Activated CD4-positive, alpha-beta T cell treated with anti-CD3 and anti-CD28 coated beads, Interleukin-2, amount 50 U/mL, for 16 hours (primary cell): ENCODE results near the gene RBM28.

Source experiments
- DNase-seq: peaks from one replicate; pipeline ENCODE4 v3.0.0-alpha.2; 2020

RBM28 gene

DNA sequence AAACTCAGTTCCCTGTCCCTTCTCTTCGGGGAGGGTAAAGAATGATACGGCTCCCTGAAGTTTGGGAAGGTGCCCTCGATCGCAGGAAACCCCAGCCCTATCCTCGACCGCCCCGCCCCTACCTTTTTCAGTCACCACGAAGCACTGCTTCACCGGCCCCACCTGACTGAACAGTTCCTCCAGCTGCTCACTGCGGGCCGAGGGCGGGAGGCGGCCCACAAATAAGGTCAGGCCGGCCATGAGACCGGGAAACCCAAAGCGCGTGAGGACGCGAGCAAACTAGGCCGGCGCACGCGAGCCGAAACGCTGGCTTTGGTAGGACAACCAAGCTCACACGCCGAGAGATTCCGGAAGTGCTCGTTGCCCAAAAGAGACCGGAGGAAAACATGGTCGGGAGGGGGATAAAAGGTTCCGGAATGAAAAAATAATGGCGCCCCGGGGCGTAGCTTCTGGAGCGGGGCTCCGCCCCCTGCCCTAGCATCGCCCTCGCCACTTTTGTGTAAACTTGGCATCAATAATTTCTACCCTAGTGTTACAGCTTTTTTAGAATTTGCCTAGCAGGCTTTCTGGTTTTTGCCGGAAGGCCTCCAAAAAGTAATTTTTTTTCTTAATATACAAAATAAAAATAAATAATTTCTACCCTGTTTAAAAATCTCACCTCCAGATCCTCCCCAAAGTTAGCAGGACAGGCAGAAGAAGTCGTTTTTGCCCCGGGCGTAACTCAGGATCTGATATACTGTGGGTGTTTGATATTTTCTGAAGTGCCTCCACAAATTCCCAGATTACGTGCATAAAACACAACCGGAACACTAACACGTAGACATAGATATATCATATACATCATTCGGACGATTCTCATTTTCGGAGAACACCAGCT lies at the start of gene RBM28:
RBM28 (minus strand) TSS at position 355 of the 877 bp plus-strand sequence; CDS start at position 240, 115 bp downstream.
- peak; percentile 90 for DNase-seq

DNA sequence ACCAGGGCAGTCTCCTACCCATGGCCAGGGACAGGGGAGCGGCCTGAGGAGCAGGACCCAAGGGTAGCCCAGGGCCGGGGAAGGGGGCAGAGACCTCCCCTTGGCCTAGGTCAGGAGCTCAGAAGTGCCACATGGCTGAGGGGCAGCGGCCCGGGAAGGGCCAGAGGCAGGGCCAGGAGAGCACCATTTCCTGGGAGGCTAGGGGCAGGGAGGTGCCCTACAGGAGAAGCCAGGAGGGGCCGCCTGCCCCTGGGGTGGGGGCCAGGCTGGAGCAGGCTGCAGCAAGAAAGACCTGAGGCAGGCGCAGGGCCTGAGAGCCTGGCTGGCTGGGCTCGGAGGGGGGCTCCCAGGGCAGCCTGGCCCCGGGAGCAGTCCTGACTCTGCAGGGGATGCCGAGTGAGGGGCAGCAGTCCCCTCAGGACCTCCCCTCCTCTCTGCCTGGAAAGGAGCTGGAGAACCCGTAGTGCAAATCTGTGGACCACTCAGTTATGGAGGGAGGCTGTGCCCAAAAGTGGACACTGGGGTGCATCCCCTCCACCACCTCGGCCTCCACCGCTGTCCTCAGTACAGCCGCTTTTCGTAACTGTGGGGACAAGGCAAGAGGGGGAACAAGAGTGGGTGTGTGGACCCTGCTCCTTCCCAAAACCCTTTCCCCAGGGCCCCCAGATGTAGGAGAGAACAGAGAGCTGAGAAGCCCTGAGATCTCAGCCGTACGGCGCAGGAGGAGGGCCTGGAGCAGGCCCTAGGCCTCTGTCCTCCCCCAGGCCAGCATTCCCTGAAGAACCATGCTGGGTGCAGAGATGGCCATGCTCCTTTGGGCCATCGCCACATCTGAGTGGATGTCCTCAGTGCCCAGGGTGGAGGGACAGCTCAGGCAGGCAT lies 49.0 kb upstream of the RBM28 start:
- DNase-seq: no peak

DNA sequence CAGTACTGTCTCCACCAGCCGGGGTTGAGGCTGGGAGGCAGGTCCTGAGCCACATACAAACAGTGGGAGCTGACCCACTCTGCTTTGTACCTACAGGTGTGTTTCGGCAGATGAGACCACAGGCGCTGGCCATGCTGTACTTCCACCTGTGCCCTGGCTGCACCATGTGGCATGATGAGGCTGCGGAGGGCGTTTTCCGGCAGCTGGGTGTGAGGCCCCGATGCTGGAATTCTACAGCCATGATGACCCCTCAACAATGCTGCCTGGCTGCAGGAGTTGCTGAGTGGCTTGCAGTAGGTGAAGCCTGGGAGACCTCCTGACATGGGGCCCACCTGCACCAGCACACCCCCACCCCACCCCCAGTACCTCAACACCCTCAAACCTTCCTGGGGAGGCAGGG lies 48.1 kb upstream of the RBM28 start:
- DNase-seq: no peak

DNA sequence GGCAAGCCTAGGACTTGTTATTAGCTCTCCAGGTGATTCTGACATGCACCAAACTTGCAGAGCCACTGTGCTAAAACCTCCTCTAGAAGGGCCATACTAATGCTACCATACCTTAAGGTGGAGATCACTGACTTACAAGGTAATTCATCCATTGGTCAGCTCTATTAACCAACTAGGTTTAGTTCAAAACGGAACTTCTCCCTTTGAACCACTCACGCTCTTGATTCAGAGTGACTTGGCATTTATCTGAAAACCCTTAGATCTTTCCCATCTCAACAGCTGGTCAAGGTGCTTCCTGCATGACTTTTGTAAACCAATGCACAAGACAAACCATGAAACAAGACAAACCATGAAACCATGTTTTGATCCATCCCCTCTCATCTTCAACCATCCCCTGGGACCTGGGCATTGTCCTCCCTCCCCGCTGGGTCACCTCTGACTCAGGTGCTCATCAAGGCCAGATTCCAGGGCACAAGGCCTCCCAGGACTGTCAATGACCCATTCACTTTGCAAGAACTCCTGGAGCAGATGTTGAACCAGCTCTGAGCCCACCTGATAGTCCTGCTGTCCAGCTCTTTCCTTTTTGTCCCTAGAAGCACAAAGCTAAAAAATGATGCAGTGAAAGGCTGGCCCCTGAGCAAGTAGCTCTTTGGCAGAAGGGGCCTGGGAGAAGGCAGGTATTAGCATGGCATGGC lies 47.3 kb upstream of the RBM28 start:
- no peak for DNase-seq

DNA sequence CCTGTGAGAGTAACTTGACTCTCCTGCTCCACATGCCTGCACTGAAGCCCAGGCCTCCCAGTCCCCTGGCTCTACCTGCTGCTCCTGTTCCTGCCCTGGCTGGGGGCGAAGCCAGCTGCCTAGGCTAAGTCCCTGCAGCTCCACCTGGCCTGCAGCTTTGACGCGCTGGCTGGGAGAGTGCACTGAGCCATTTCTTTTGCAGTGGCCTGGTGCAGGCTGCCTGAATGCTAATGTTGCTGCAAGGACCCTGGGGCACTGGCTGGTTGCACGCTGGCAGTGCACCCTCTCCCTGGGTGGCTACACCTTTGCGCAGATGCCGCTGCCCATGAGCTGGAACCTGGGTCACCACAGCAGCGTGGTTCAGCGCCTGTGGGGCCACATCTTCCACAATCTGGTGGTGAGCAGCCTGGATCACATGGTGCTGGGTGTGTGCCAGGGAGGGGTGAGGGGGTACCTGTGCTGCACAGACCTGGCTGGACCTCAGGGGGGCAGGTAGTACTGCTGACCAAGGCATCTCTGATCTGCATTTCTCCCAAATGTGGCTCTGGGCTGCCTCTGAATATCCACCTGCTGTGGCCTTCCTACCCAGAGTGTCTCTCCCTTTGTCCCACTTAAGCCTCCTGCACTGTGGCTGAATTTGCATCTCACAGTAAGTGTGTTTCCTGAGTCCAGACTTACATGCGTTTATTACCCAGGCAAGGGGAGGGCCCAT lies 46.1 kb upstream of the RBM28 start:
- DNase-seq: no peak

DNA sequence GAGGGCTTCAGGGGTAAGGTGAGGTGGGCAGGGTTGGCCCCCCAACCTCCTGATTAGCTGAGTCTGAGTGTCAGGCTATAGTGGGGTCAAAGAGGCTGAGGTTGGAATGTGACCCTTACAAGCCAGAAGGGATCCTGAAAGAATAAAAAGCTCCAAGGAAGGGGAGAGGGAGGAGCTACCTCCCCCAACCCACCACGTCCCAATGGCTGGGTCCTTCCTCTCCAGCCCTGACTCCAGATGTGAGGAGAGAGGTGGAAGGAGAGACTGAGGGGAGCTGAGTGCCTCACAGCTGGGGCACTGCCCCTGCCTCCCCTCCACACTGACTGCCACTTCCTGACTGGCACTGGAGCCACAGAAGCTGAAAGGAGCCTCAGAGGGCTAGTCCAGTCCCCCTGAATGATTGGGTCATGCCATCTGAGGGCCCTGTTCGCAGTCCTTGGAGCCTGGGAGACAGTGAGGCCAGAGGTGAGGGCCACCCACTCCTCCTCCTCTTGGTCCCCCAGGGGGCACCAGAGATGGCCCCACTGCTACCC lies 45.4 kb upstream of the RBM28 start:
- DNase-seq: no peak

GRCh38 chr7:128388145-128388485 lies 44.4 kb upstream of the RBM28 start:
- DNase-seq: no peak

GRCh38 chr7:128387216-128388144 lies 43.8 kb upstream of the RBM28 start:
- DNase-seq: peak; percentile 70

DNA sequence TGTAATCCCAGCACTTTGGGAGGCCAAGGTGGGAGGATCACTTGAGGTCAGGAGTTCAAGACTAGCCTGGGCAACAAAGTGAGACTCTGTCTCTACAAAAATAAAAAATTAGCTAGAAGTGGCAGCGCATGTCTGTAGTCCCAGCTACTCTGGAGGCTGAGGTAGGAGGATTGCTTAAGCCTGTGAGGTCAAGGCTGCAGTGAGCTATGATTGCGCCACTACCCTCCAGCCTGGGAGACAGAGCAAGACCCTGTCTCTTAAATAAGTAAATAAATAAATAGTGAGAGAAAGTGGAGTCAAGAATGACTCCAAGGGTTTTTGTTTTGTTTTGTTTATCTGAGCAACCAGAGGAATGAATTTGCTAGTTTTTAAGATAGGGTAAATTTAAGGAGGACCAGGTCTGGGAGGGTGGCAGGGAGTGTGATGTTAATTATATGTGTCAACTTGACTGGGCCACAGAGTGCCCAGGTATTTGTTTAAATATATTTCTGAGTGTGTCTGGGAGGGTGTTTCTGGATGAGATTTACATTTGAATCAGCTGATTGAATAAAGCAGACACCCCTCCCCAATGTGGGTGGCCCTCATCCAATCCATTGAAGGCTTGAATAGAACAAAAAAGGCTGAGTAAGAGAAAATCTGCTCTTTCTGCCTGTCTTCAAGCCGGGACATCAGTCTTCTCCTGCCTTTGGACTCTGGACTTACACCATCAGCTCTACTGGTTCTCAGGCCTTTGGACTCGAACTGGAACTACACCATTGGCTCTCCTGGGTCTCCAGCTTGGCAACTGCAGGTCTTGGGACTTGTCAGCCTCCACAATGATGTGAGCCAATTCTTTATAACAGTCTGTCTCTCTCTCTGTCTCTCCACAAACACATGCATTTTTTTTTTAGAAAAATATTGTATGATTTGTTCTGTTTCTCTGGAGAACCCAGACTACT lies 42.5 kb upstream of the RBM28 start:
- DNase-seq: no peak

DNA sequence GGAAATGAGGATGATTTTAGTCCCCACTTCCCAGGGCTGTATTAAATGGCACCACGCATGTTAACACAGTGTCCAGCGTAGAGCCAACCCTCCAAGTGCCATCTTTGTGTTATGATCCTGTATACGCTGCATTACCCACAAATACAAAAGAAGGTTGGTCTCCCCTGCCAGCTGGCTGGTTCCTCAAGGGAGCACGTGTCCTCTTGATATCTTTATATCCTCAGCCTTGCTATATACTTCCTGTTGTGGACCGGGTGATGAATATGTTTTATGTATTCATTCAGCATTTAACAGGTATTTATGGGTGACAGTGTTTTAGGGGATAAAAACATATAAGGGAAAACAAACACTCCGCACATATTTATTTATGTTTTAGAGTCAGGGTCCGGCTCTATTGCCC lies 41.0 kb upstream of the RBM28 start:
- no peak for DNase-seq

- no peak for DNase-seq
Measured at GRCh38 chr7:128383776-128384175, 40.1 kb upstream of the RBM28 start.

- peak; percentile 48 for DNase-seq
Measured at GRCh38 chr7:128381161-128381821, 37.6 kb upstream of the RBM28 start.

DNA sequence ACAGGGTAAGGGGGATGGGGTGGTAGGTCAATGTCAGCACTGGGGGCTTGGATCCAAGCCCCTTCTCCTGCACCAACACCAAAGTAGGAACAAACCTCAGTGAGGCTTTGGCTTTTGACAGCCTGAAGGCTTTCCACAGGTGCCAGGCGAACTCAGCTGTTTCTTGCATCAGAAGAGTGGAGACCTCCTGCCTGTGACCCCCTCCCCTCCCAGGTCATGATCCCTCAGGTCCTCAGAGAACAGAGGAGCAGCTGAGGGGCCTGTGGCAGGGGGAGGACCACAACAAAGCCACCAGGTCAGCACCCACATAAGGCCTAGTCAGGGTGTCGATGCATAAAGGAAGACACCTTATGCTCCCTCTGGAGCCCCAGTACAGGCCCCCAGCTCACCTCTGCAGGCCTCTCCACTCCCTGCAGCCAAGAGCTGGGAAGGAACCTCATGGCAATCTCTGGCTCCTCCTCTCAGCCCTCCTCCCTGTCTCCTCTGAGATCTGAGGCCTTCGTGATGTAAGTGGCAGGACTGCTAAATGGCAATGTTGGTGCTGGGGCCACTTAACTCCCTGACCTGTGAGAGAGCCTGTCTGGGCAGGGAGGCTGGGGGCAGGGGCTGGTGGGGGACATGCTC lies 36.9 kb upstream of the RBM28 start:
- DNase-seq: no peak

DNA sequence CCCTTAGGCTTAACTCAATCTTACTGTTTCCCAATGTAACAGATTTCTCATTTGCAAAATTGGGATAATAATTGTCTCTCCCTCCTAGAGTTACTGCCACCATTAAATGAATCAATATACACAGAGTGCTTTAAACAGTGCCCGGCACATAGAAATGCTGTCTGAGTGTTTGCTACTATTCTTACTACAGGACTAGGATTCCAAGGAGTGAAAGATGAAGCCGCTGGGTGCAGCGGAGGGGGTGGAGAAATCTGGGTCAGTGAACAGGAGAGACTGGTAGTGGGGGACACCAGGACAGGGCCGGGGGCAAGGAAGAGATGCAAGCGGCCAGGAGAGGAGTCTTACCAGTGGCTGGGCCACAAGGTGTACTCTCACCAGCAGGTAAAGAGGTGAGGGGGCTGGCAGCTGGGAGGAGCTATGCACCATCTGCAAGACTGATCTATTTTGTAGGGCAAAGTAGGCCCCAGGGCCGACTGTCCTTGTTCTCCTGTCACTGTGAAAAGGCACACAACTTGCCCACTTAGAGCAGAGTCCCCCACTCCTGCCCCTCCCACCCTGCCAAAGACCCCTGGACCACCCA lies 36.3 kb upstream of the RBM28 start:
- DNase-seq: no peak

- no peak for DNase-seq
Measured at GRCh38 chr7:128378637-128379036, 34.9 kb upstream of the RBM28 start.

GRCh38 chr7:128376077-128376476 lies 32.4 kb upstream of the RBM28 start:
- DNase-seq: no peak

DNA sequence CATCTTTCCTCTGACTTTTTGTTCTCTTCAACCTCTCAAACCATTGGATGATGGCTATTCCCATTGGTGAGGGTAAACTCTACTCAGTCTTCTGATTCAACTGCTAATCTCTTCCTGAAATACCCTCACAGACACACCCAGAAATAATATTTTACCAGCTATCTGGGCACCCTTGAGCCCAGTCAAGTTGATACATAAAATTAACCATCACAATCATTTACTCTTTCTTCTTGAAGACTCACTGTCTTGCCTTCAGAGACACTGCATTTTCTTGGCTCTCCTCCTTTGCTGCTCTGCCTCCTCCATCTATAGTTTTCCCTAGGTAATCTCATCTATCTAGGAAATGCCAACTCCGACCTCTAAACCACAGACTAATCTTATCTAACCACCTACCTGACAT lies 30.3 kb upstream of the RBM28 start:
- no peak for DNase-seq

GRCh38 chr7:128373606-128374005 lies 29.9 kb upstream of the RBM28 start:
- DNase-seq: no peak

- DNase-seq: no peak
Measured at GRCh38 chr7:128370491-128370890, 26.8 kb upstream of the RBM28 start.
